Osteoblast (primary cell): Measurements from ENCODE around the gene GABBR2. TPM values are rescaled to one million over a fixed set of nuclear protein-coding genes. Genes with fewer than 3 reads are reported as not detected.
A peak's percentile ranks its signal among the peaks of the same experiment; 100 is the strongest.

Experiments
- DNase-seq: peaks from one replicate; pipeline ENCODE4 v3.0.0; 2011; ENCODE audit warnings: low spot score, mixed read lengths; ENCODE audit not compliant: insufficient read length; ENCODE audit errors: missing footprints
- H2AFZ ChIP-seq: 2 replicates; pipeline ENCODE4 v1.6.0; 2011; ENCODE audit warnings: mild to moderate bottlenecking, low read length
- H3K27ac ChIP-seq: 2 replicates; pipeline ENCODE4 v1.5.1; 2011; ENCODE audit warnings: mild to moderate bottlenecking, low read depth, low read length, moderate library complexity
- H3K27me3 ChIP-seq: 2 replicates; pipeline ENCODE4 v1.6.0; 2012; ENCODE audit warnings: mild to moderate bottlenecking, control low read depth, inconsistent platforms, low read length, moderate library complexity; ENCODE audit not compliant: insufficient read depth
- H3K36me3 ChIP-seq: 2 replicates; pipeline ENCODE4 v1.5.1; 2011; ENCODE audit warnings: mild to moderate bottlenecking, low read length, control low read depth, moderate library complexity; ENCODE audit not compliant: insufficient read depth
- H3K4me1 ChIP-seq: 2 replicates; pipeline ENCODE4 v1.5.1; 2011; ENCODE audit warnings: mild to moderate bottlenecking, low read length, control low read depth, moderate library complexity; ENCODE audit not compliant: insufficient read depth
- H3K4me2 ChIP-seq: 2 replicates; pipeline ENCODE4 v1.6.0; 2011; ENCODE audit warnings: mild to moderate bottlenecking, low read length; ENCODE audit not compliant: insufficient read depth
- H3K4me3 ChIP-seq: fragments of 200-600 bp; sonication (generic); 3 replicates; pipeline ENCODE4 v1.5.1; 2012; ENCODE audit warnings: mild to moderate bottlenecking, low read length, inconsistent platforms; ENCODE audit not compliant: insufficient read depth
- H3K79me2 ChIP-seq: 2 replicates; pipeline ENCODE4 v1.6.0; 2012; ENCODE audit warnings: mild to moderate bottlenecking, low read length, control low read depth, inconsistent platforms; ENCODE audit not compliant: insufficient read depth
- H3K9me3 ChIP-seq: 2 replicates; pipeline ENCODE4 v1.5.1; 2011; ENCODE audit warnings: low read depth, low read length, control low read depth
- H4K20me1 ChIP-seq: 2 replicates; pipeline ENCODE4 v1.6.0; 2012; ENCODE audit warnings: mild to moderate bottlenecking, low read length, control low read depth; ENCODE audit not compliant: insufficient read depth
- total RNA-seq: library from RNA; depleted of rRNA; stranded (reverse); fragments of >200 nt; gene quantifications from 2 replicates; pipeline ENCODE4 v1.2.3, GENCODE V29; 2012
- TF ChIP-seq, protein P1 (sequence below): IDR thresholded peaks from 2 replicates; pipeline ENCODE4 v1.5.1; 2011; ENCODE audit warnings: mild to moderate bottlenecking, low read depth, low read length, moderate library complexity; ENCODE audit errors: extremely low read depth

GABBR2 gene
- total RNA-seq, 1 donor, result under 0.01 TPM

GRCh38 chr9:98248737-98249474 is 459.8 kb downstream of the GABBR2 start:
- peaks cover 81% of the 10 kb centered on the region for H3K79me2 ChIP-seq
- no peaks in the 10 kb centered on the region for H4K20me1 ChIP-seq
- peak overlapping the region; percentile 52 for H2AFZ ChIP-seq
- peaks cover 42% of the 10 kb centered on the region for H3K36me3 ChIP-seq
- peak; percentile 92 for DNase-seq
- H3K27me3 ChIP-seq, result no peaks in the 10 kb centered on the region
- peak overlapping the region; percentile 57 for H3K4me2 ChIP-seq
- peaks cover 62% of the 10 kb centered on the region for H3K4me1 ChIP-seq
- no peaks in the 10 kb centered on the region for H3K9me3 ChIP-seq
- peak overlapping the region; percentile 97 for H3K27ac ChIP-seq
- TF ChIP-seq, protein P1, sequence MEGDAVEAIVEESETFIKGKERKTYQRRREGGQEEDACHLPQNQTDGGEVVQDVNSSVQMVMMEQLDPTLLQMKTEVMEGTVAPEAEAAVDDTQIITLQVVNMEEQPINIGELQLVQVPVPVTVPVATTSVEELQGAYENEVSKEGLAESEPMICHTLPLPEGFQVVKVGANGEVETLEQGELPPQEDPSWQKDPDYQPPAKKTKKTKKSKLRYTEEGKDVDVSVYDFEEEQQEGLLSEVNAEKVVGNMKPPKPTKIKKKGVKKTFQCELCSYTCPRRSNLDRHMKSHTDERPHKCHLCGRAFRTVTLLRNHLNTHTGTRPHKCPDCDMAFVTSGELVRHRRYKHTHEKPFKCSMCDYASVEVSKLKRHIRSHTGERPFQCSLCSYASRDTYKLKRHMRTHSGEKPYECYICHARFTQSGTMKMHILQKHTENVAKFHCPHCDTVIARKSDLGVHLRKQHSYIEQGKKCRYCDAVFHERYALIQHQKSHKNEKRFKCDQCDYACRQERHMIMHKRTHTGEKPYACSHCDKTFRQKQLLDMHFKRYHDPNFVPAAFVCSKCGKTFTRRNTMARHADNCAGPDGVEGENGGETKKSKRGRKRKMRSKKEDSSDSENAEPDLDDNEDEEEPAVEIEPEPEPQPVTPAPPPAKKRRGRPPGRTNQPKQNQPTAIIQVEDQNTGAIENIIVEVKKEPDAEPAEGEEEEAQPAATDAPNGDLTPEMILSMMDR, result no peak
- no peak overlapping the region for H3K4me3 ChIP-seq

- Histone ChIP-seq H3K36me3 (peaks cover 48% of the 10 kb centered on the region), H3K27me3 (no peaks in the 10 kb centered on the region), H3K9me3 (no peaks in the 10 kb centered on the region), H3K4me2 (peak overlapping the region; percentile 57), H3K79me2 (peaks cover 78% of the 10 kb centered on the region), H2AFZ (no peak overlapping the region), H4K20me1 (no peaks in the 10 kb centered on the region), H3K27ac (peak overlapping the region; percentile 97), H3K4me3 (no peak overlapping the region), H3K4me1 (peaks cover 53% of the 10 kb centered on the region)
- peak; percentile 30 for DNase-seq
- TF ChIP-seq, protein P1, result no peak
These were observed 460.7 kb downstream of the GABBR2 start for GRCh38 chr9:98247831-98248657.

GRCh38 chr9:98242426-98242825 is 466.3 kb downstream of the GABBR2 start:
- Histone ChIP-seq H4K20me1 (no peaks in the 10 kb centered on the region), H3K4me1 (no peaks in the 10 kb centered on the region), H2AFZ (no peak overlapping the region), H3K27ac (no peak overlapping the region), H3K79me2 (peaks cover 79% of the 10 kb centered on the region), H3K4me3 (no peak overlapping the region), H3K36me3 (peaks cover 62% of the 10 kb centered on the region), H3K27me3 (no peaks in the 10 kb centered on the region), H3K9me3 (no peaks in the 10 kb centered on the region), H3K4me2 (no peak overlapping the region)
- TF ChIP-seq, protein P1, result no peak
- no peak for DNase-seq
